HEK293 (cell line): Measurements from ENCODE around the gene GDE1.
A peak's percentile ranks its signal among the peaks of the same experiment; 100 is the strongest.

ENCODE experiments used
- AEBP2 ChIP-seq: fragments of 450-650 bp; formaldehyde crosslinking; IDR thresholded peaks from 2 replicates; pipeline ENCODE4 v1.5.1; 2016; ENCODE audit warnings: missing biosample characterization, missing genetic modification characterization, borderline replicate concordance
- BCL6B ChIP-seq: fragments of 450-650 bp; formaldehyde crosslinking; IDR thresholded peaks from 2 replicates; pipeline ENCODE4 v1.5.1; 2017; ENCODE audit warnings: missing biosample characterization, missing genetic modification characterization
- FEZF1 ChIP-seq: fragments of 450-650 bp; formaldehyde crosslinking; IDR thresholded peaks from 2 replicates; pipeline ENCODE4 v1.5.1; 2016; ENCODE audit warnings: missing biosample characterization, missing genetic modification characterization
- GLI4 ChIP-seq: fragments of 450-650 bp; formaldehyde crosslinking; IDR thresholded peaks from 2 replicates; pipeline ENCODE4 v1.5.1; 2016; ENCODE audit warnings: missing biosample characterization, missing genetic modification characterization
- MZF1 ChIP-seq: fragments of 450-650 bp; formaldehyde crosslinking; IDR thresholded peaks from 2 replicates; pipeline ENCODE4 v1.5.1; 2017; ENCODE audit warnings: missing biosample characterization, missing genetic modification characterization, borderline replicate concordance
- SCRT1 ChIP-seq: fragments of 450-650 bp; formaldehyde crosslinking; IDR thresholded peaks from 2 replicates; pipeline ENCODE4 v1.5.1; 2016; ENCODE audit warnings: missing biosample characterization, missing genetic modification characterization, borderline replicate concordance
- SCRT2 ChIP-seq: fragments of 450-650 bp; formaldehyde crosslinking; IDR thresholded peaks from 2 replicates; pipeline ENCODE4 v1.5.1; 2016; ENCODE audit warnings: missing biosample characterization, missing genetic modification characterization
- SP2 ChIP-seq: fragments of 450-650 bp; formaldehyde crosslinking; IDR thresholded peaks from 2 replicates; pipeline ENCODE4 v1.5.1; 2016; ENCODE audit warnings: missing biosample characterization, missing genetic modification characterization
- SP7 ChIP-seq: fragments of 450-650 bp; formaldehyde crosslinking; IDR thresholded peaks from 2 replicates; pipeline ENCODE4 v1.5.1; 2016; ENCODE audit warnings: missing biosample characterization, missing genetic modification characterization
- TSHZ1 ChIP-seq: fragments of 450-650 bp; formaldehyde crosslinking; IDR thresholded peaks from 2 replicates; pipeline ENCODE4 v1.5.1; 2016; ENCODE audit warnings: missing biosample characterization, missing genetic modification characterization, borderline replicate concordance
- ZNF10 ChIP-seq: fragments of 450-650 bp; formaldehyde crosslinking; IDR thresholded peaks from 2 replicates; pipeline ENCODE4 v1.5.1; 2017; ENCODE audit warnings: missing biosample characterization, missing genetic modification characterization
- ZNF114 ChIP-seq: fragments of 450-650 bp; formaldehyde crosslinking; IDR thresholded peaks from 2 replicates; pipeline ENCODE4 v1.5.0; 2017; ENCODE audit warnings: missing biosample characterization, missing genetic modification characterization
- ZNF132 ChIP-seq: fragments of 450-650 bp; formaldehyde crosslinking; IDR thresholded peaks from 2 replicates; pipeline ENCODE4 v1.5.1; 2017; ENCODE audit warnings: missing biosample characterization, missing genetic modification characterization, borderline replicate concordance
- ZNF140 ChIP-seq: fragments of 450-650 bp; formaldehyde crosslinking; IDR thresholded peaks from 2 replicates; pipeline ENCODE4 v1.5.1; 2016; ENCODE audit warnings: missing biosample characterization, missing genetic modification characterization
- ZNF19 ChIP-seq: fragments of 450-650 bp; formaldehyde crosslinking; IDR thresholded peaks from 2 replicates; pipeline ENCODE4; 2016; ENCODE audit warnings: missing biosample characterization, missing genetic modification characterization, low read depth
- ZNF202 ChIP-seq: fragments of 450-650 bp; formaldehyde crosslinking; IDR thresholded peaks from 2 replicates; pipeline ENCODE4 v1.5.1; 2016; ENCODE audit warnings: missing biosample characterization, missing genetic modification characterization, borderline replicate concordance
- ZNF302 ChIP-seq: fragments of 450-650 bp; formaldehyde crosslinking; IDR thresholded peaks from 2 replicates; pipeline ENCODE4 v1.5.1; 2016; ENCODE audit warnings: missing biosample characterization, missing genetic modification characterization, low read depth
- ZNF391 ChIP-seq: fragments of 450-650 bp; formaldehyde crosslinking; IDR thresholded peaks from 2 replicates; pipeline ENCODE4 v1.5.1; 2016; ENCODE audit warnings: low read depth, missing biosample characterization, missing genetic modification characterization, borderline replicate concordance
- ZNF433 ChIP-seq: fragments of 450-650 bp; formaldehyde crosslinking; IDR thresholded peaks from 2 replicates; pipeline ENCODE4 v1.5.1; 2016; ENCODE audit warnings: missing biosample characterization, missing genetic modification characterization, low read depth
- ZNF513 ChIP-seq: fragments of 450-650 bp; IDR thresholded peaks from 2 replicates; pipeline ENCODE4 v1.5.1; 2018; ENCODE audit warnings: missing biosample characterization, missing genetic modification characterization
- ZNF521 ChIP-seq: fragments of 450-650 bp; formaldehyde crosslinking; IDR thresholded peaks from 2 replicates; pipeline ENCODE4 v1.5.1; 2017; ENCODE audit warnings: missing biosample characterization, mild to moderate bottlenecking, missing genetic modification characterization
- ZNF530 ChIP-seq: fragments of 450-650 bp; formaldehyde crosslinking; IDR thresholded peaks from 2 replicates; pipeline ENCODE4 v1.5.1; 2016; ENCODE audit warnings: low read depth, missing biosample characterization, missing genetic modification characterization
- ZNF548 ChIP-seq: fragments of 450-650 bp; formaldehyde crosslinking; IDR thresholded peaks from 2 replicates; pipeline ENCODE4 v1.5.1; 2016; ENCODE audit warnings: missing biosample characterization, missing genetic modification characterization
- ZNF600 ChIP-seq: fragments of 450-650 bp; formaldehyde crosslinking; IDR thresholded peaks from 2 replicates; pipeline ENCODE4 v1.5.1; 2016; ENCODE audit warnings: missing biosample characterization, missing genetic modification characterization
- ZNF621 ChIP-seq: fragments of 450-650 bp; formaldehyde crosslinking; IDR thresholded peaks from 2 replicates; pipeline ENCODE4 v1.5.1; 2017; ENCODE audit warnings: missing biosample characterization, missing genetic modification characterization
- ZNF626 ChIP-seq: fragments of 450-650 bp; sonication (Bioruptor Pico); formaldehyde crosslinking; IDR thresholded peaks from 2 replicates; pipeline ENCODE4 v1.5.1; 2018; ENCODE audit warnings: missing biosample characterization, missing genetic modification characterization, inconsistent platforms
- ZNF645 ChIP-seq: fragments of 450-650 bp; formaldehyde crosslinking; IDR thresholded peaks from 2 replicates; pipeline ENCODE4; 2016; ENCODE audit warnings: missing biosample characterization, missing genetic modification characterization
- ZNF664 ChIP-seq: fragments of 450-650 bp; formaldehyde crosslinking; IDR thresholded peaks from 2 replicates; pipeline ENCODE4 v1.5.1; 2016; ENCODE audit warnings: missing biosample characterization, missing genetic modification characterization
- ZNF701 ChIP-seq: fragments of 450-650 bp; formaldehyde crosslinking; IDR thresholded peaks from 2 replicates; pipeline ENCODE4 v1.5.1; 2016; ENCODE audit warnings: missing biosample characterization, missing genetic modification characterization
- ZNF777 ChIP-seq: fragments of 450-650 bp; formaldehyde crosslinking; IDR thresholded peaks from 2 replicates; pipeline ENCODE4 v1.5.1; 2017; ENCODE audit warnings: missing biosample characterization, missing genetic modification characterization, borderline replicate concordance
- ZSCAN23 ChIP-seq: fragments of 450-650 bp; formaldehyde crosslinking; IDR thresholded peaks from 2 replicates; pipeline ENCODE4 v1.5.1; 2016; ENCODE audit warnings: missing biosample characterization, missing genetic modification characterization
- ZXDB ChIP-seq: fragments of 450-650 bp; formaldehyde crosslinking; IDR thresholded peaks from 2 replicates; pipeline ENCODE4 v1.5.1; 2016; ENCODE audit warnings: missing biosample characterization, missing genetic modification characterization

Gene GDE1

GRCh38 chr16:19555186-19555937 is 33.5 kb upstream of the GDE1 start, which contains the start of gene VPS35L (continued):
- TF ChIP-seq SCRT2 (tag by site-specific recombination) (no peak), SP7 (tag by site-specific recombination) (peak; percentile 84), SCRT1 (tag by site-specific recombination) (no peak), ZNF302 (tag by site-specific recombination) (no peak), ZSCAN23 (tag by site-specific recombination) (no peak), ZNF140 (tag by site-specific recombination) (no peak), ZNF701 (tag by site-specific recombination) (no peak), ZNF521 (tag by site-specific recombination) (no peak), ZNF645 (tag by site-specific recombination) (no peak), TSHZ1 (tag by site-specific recombination) (no peak), ZNF132 (tag by site-specific recombination) (no peak), AEBP2 (no peak), ZNF433 (tag by site-specific recombination) (no peak), ZNF19 (no peak), ZNF777 (no peak), ZNF600 (tag by site-specific recombination) (peak; percentile 89), ZNF530 (no peak), ZNF626 (tag by site-specific recombination) (no peak), ZXDB (tag by site-specific recombination) (peak; percentile 92), ZNF391 (peak; percentile 46; the same call in 1 of the 2 replicates), ZNF621 (tag by site-specific recombination) (no peak), SP2 (tag by site-specific recombination) (peak; percentile 60), FEZF1 (tag by site-specific recombination) (no peak), GLI4 (no peak), MZF1 (tag by site-specific recombination) (no peak), BCL6B (tag by site-specific recombination) (no peak), ZNF664 (tag by site-specific recombination) (no peak), ZNF114 (tag by site-specific recombination) (no peak), ZNF202 (tag by site-specific recombination) (no peak), ZNF10 (tag by site-specific recombination) (no peak; the same call in 1 of the 2 replicates), ZNF513 (tag by site-specific recombination) (no peak), ZNF548 (tag by site-specific recombination) (no peak)
